GM19463 (cell line): ENCODE results near the gene PALLD.

Experiments
- ATAC-seq: cut with Tn5 transposase; IDR thresholded peaks from one replicate; pipeline ENCODE4 v1.9.1; 2021; ENCODE audit warnings: mild to moderate bottlenecking, moderate library complexity; ENCODE audit not compliant: unreplicated experiment

The PALLD gene

GRCh38 chr4:168522829-168523489, 26.1 kb downstream of the PALLD start:
- no peak for ATAC-seq

- no peak for ATAC-seq
Observed at GRCh38 chr4:168524006-168524405, 27.2 kb downstream of the PALLD start.

- no peak for ATAC-seq
Observed at GRCh38 chr4:168524897-168525296, 28.0 kb downstream of the PALLD start.

GRCh38 chr4:168527560-168527959, 30.7 kb downstream of the PALLD start:
- no peak for ATAC-seq

GRCh38 chr4:168528131-168528949, 31.5 kb downstream of the PALLD start:
- ATAC-seq: no peak

- no peak for ATAC-seq
Observed at GRCh38 chr4:168529257-168529656, 32.4 kb downstream of the PALLD start.

- no peak for ATAC-seq
Observed at GRCh38 chr4:168531305-168531704, 34.5 kb downstream of the PALLD start.

GRCh38 chr4:168534535-168534934, 37.7 kb downstream of the PALLD start:
- ATAC-seq: no peak

GRCh38 chr4:168535689-168536088, 38.8 kb downstream of the PALLD start:
- no peak for ATAC-seq

GRCh38 chr4:168536448-168536847, 39.6 kb downstream of the PALLD start:
- no peak for ATAC-seq

- no peak for ATAC-seq
Observed at GRCh38 chr4:168537086-168537485, 40.2 kb downstream of the PALLD start.

GRCh38 chr4:168537571-168537970, 40.7 kb downstream of the PALLD start:
- ATAC-seq: no peak

GRCh38 chr4:168538632-168539031, 41.8 kb downstream of the PALLD start:
- ATAC-seq: no peak

- no peak for ATAC-seq
Observed at GRCh38 chr4:168540086-168540485, 43.2 kb downstream of the PALLD start.

- ATAC-seq: no peak
Observed at GRCh38 chr4:168540503-168541265, 43.8 kb downstream of the PALLD start.

- ATAC-seq: no peak
Observed at GRCh38 chr4:168541266-168541953, 44.6 kb downstream of the PALLD start.

GRCh38 chr4:168549143-168549542, 52.3 kb downstream of the PALLD start:
- no peak for ATAC-seq

- no peak for ATAC-seq
Observed at GRCh38 chr4:168550064-168550766, 53.4 kb downstream of the PALLD start.

GRCh38 chr4:168551211-168551610, 54.4 kb downstream of the PALLD start:
- no peak for ATAC-seq

- no peak for ATAC-seq
Observed at GRCh38 chr4:168551945-168552695, 55.3 kb downstream of the PALLD start.
